ENCODE measurements around the gene CHMP3. TPM values are rescaled to one million over a fixed set of nuclear protein-coding genes. Genes with fewer than 3 reads are reported as not detected.
"Not testable (repeated sequence)": the region's sequence is repeated elsewhere in the genome, so short reads cannot be mapped to it uniquely, and the experiment has no call there.

Gene CHMP3
- total RNA-seq, 1 experiment from 2014 or later = 54.4 TPM

GRCh38 chr2:86548165-86548912 is 14.9 kb downstream of the CHMP3 start:
- H3K27me3 ChIP-seq (ENCODE audit: low read length); H4K20me1 ChIP-seq (ENCODE audit: low read length); intact Hi-C loops (cut with micrococcal nuclease); H3K9ac ChIP-seq (ENCODE audit: low read length); ATAC-seq; H2AFZ ChIP-seq (ENCODE audit: low read length); H3F3A ChIP-seq (ENCODE audit: low read length, unreplicated experiment); H3K4me3 ChIP-seq (ENCODE audit: low read length); CTCF ChIA-PET; H3K9me2 ChIP-seq (replicated peaks; ENCODE audit: low read length); H3K27ac ChIP-seq (ENCODE audit: low read length); H3K4me2 ChIP-seq (ENCODE audit: low read length); H3K4me1 ChIP-seq (ENCODE audit: insufficient read depth, low read length); BruUV-seq (replicated peaks); DNase-seq; H3K9me3 ChIP-seq (ENCODE audit: low read length); POLR2A ChIA-PET (ENCODE audit: unreplicated experiment): not testable (repeated sequence)
- peaks cover 24% of the 10 kb centered on the region for H3K79me2 ChIP-seq (ENCODE audit: low read length)
- H3K36me3 ChIP-seq (ENCODE audit: low read depth, low read length) = peaks cover 18% of the 10 kb centered on the region

DNA sequence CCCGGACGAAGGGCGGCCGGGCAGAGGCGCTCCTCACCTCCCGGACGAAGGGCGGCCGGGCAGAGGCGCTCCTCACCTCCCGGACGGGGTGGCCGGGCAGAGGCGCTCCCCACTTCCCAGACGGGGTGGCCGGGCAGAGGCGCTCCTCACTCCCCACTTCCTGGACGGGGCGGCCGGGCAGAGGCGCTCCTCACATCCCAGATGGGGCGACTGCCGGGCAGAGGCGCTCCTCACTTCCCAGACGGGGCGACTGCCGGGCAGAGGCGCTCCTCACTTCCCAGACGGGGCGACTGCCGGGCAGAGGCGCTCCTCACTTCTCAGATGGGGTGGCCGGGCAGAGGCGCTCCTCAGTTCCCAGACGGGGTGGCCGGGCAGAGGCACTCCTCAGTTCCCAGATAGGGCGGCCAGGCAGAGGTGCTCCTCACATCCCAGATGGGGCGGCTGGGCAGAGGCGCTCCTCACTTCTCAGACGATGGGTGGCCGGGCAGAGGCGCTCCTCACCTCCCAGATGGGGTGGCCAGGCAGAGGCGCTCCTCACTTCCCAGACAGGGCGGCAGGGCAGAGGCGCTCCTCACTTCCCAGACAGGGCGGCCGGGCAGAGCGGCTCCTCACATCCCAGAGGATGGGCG is 17.8 kb downstream of the CHMP3 start:
- POLR2A ChIA-PET (ENCODE audit: unreplicated experiment); H3K4me2 ChIP-seq (ENCODE audit: low read length); H4K20me1 ChIP-seq (ENCODE audit: low read length); H3K9me2 ChIP-seq (replicated peaks; ENCODE audit: low read length); DNase-seq; H3F3A ChIP-seq (ENCODE audit: low read length, unreplicated experiment); H3K27ac ChIP-seq (ENCODE audit: low read length); H3K9ac ChIP-seq (ENCODE audit: low read length); intact Hi-C loops (cut with micrococcal nuclease); H3K4me3 ChIP-seq (ENCODE audit: low read length); BruUV-seq (replicated peaks); H3K4me1 ChIP-seq (ENCODE audit: insufficient read depth, low read length); CTCF ChIA-PET; ATAC-seq; H3K27me3 ChIP-seq (ENCODE audit: low read length); H3K9me3 ChIP-seq (ENCODE audit: low read length); H2AFZ ChIP-seq (ENCODE audit: low read length); H3K79me2 ChIP-seq (ENCODE audit: low read length): not testable (repeated sequence)
- H3K36me3 ChIP-seq (ENCODE audit: low read depth, low read length) = peaks cover 15% of the 10 kb centered on the region

- DNase-seq, CTCF ChIA-PET: not testable (repeated sequence)
Observed at GRCh38 chr2:86544278-86545099, 18.8 kb downstream of the CHMP3 start.

DNA sequence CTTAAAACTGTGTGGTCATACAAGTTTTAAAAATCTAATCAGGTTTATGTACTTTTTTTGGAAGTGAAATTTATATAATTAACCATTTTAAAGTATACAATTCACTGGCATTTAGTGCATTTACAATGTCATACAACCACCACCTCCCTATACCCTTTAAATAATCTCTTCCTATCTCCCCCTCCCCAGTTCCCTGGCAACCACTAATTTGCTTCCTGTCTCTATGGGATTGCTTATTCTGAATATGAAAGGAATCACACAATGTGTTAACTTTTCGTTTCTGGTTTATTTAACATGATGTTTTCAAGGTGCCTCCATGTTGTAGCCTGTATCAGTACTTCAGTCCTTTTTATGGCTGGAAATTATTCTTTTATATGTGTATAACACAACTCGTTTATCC is 19.4 kb downstream of the CHMP3 start:
- Histone ChIP-seq H3K4me3 (ENCODE audit: low read length) (no peak overlapping the region), H3K9me3 (ENCODE audit: low read length) (no peaks in the 10 kb centered on the region), H3K27me3 (ENCODE audit: low read length) (no peaks in the 10 kb centered on the region), H4K20me1 (ENCODE audit: low read length) (no peaks in the 10 kb centered on the region), H3K9ac (ENCODE audit: low read length) (no peak overlapping the region), H3K4me1 (ENCODE audit: insufficient read depth, low read length) (no peaks in the 10 kb centered on the region), H3F3A (ENCODE audit: low read length, unreplicated experiment) (no peaks in the 10 kb centered on the region), H3K79me2 (ENCODE audit: low read length) (no peaks in the 10 kb centered on the region), H3K9me2 (replicated peaks; ENCODE audit: low read length) (no peaks in the 10 kb centered on the region), H2AFZ (ENCODE audit: low read length) (no peak overlapping the region), H3K27ac (ENCODE audit: low read length) (no peak overlapping the region), H3K36me3 (ENCODE audit: low read depth, low read length) (peaks cover 15% of the 10 kb centered on the region), H3K4me2 (ENCODE audit: low read length) (no peak overlapping the region)
- ChIA-PET POLR2A (ENCODE audit: unreplicated experiment) (no interaction called here), CTCF (no interaction called here)
- no TSS peak for BruUV-seq (replicated peaks)
- TF ChIP-seq EZH2phosphoT487 (IDR thresholded peaks at IDR 0.05; ENCODE audit: borderline replicate concordance, low read length) (no peak), EZH2 (IDR thresholded peaks at IDR 0.05; ENCODE audit: low read length, unreplicated experiment) (no peak)
- TF ChIP-seq, protein P1, sequence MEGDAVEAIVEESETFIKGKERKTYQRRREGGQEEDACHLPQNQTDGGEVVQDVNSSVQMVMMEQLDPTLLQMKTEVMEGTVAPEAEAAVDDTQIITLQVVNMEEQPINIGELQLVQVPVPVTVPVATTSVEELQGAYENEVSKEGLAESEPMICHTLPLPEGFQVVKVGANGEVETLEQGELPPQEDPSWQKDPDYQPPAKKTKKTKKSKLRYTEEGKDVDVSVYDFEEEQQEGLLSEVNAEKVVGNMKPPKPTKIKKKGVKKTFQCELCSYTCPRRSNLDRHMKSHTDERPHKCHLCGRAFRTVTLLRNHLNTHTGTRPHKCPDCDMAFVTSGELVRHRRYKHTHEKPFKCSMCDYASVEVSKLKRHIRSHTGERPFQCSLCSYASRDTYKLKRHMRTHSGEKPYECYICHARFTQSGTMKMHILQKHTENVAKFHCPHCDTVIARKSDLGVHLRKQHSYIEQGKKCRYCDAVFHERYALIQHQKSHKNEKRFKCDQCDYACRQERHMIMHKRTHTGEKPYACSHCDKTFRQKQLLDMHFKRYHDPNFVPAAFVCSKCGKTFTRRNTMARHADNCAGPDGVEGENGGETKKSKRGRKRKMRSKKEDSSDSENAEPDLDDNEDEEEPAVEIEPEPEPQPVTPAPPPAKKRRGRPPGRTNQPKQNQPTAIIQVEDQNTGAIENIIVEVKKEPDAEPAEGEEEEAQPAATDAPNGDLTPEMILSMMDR (conservative IDR thresholded peaks at IDR 0.05; ENCODE audit: low read depth, low read length) = no peak
- ATAC-seq (no peak), DNase-seq (no peak)
- intact Hi-C loops (cut with micrococcal nuclease) = no loop called here

More at GRCh38 chr2:86544278-86545099, 18.8 kb downstream of the CHMP3 start:
- H3F3A ChIP-seq (ENCODE audit: low read length, unreplicated experiment); H3K9me2 ChIP-seq (replicated peaks; ENCODE audit: low read length); H4K20me1 ChIP-seq (ENCODE audit: low read length); POLR2A ChIA-PET (ENCODE audit: unreplicated experiment); H3K4me1 ChIP-seq (ENCODE audit: insufficient read depth, low read length); H2AFZ ChIP-seq (ENCODE audit: low read length); H3K79me2 ChIP-seq (ENCODE audit: low read length); H3K4me3 ChIP-seq (ENCODE audit: low read length); intact Hi-C loops (cut with micrococcal nuclease); H3K27ac ChIP-seq (ENCODE audit: low read length); H3K27me3 ChIP-seq (ENCODE audit: low read length); BruUV-seq (replicated peaks); H3K9ac ChIP-seq (ENCODE audit: low read length); H3K4me2 ChIP-seq (ENCODE audit: low read length); ATAC-seq; H3K9me3 ChIP-seq (ENCODE audit: low read length): not testable (repeated sequence)
- peaks cover 15% of the 10 kb centered on the region for H3K36me3 ChIP-seq (ENCODE audit: low read depth, low read length)

Data from PC-3 (cell line).